Bronchial epithelial cell (primary cell): Measurements from ENCODE around the gene PNMA6F. TPM values are rescaled to one million over a fixed set of nuclear protein-coding genes. Genes with fewer than 3 reads are reported as not detected.
A peak's percentile ranks its signal among the peaks of the same experiment; 100 is the strongest.

ENCODE experiments used
- DNase-seq: peaks from one replicate; pipeline ENCODE4 v3.0.0-alpha.2; 2010; ENCODE audit warnings: low read depth
- FAIRE-seq: peaks from 2 replicates; lab custom pipeline; 2011; peaks lifted over from hg19 to GRCh38; lab: Jason Lieb, UNC
- H3K27me3 ChIP-seq: 2 replicates; pipeline ENCODE4 v1.5.1; 2011; ENCODE audit warnings: low read length; ENCODE audit not compliant: control insufficient read depth, insufficient read depth
- H3K36me3 ChIP-seq: 2 replicates; pipeline ENCODE4 v1.5.1; 2011; ENCODE audit warnings: low read length; ENCODE audit not compliant: control insufficient read depth, insufficient read depth
- H3K4me3 ChIP-seq: 2 replicates; pipeline ENCODE4 v1.5.1; 2011; ENCODE audit warnings: mild to moderate bottlenecking, low read depth, low read length, control low read depth
- total RNA-seq: library from RNA; depleted of rRNA; stranded (reverse); fragments of >200 nt; gene quantifications from 2 replicates; pipeline ENCODE4 v1.2.1, GENCODE V29; 2014
- TF ChIP-seq, protein P1 (sequence below): IDR thresholded peaks from 2 replicates; pipeline ENCODE4 v1.5.1; 2011; ENCODE audit warnings: mild to moderate bottlenecking, moderate library complexity, low read length, control low read depth, inconsistent platforms; ENCODE audit not compliant: insufficient read depth, severe bottlenecking

The PNMA6F gene
- total RNA-seq, 1 donor from 2014 or later: not detected

DNA sequence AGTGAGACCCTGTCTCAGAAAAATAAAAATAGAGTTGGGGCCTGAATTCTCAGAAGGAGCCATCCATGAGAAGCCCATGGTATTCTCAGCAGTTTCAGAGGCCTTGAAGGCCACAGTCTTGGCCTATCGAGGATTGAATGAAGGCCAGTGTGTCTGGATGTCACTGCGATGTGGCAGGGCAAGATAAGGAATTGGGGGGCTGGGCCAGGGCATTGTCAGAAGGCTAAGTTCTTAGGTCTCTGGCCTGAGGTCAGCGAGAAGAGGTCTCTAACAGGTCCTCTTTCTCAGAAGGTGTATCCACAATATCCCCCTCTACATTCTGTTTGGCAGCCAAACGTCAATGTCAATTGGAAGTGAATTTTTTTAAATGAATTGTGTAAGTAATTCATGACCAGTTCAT is 18.1 kb upstream of the PNMA6F start:
- Histone ChIP-seq H3K36me3 (peaks cover 3% of the 10 kb centered on the region), H3K4me3 (no peak overlapping the region), H3K27me3 (no peaks in the 10 kb centered on the region)
- DNase-seq: no peak
- FAIRE-seq: no peak
- TF ChIP-seq, protein P1, sequence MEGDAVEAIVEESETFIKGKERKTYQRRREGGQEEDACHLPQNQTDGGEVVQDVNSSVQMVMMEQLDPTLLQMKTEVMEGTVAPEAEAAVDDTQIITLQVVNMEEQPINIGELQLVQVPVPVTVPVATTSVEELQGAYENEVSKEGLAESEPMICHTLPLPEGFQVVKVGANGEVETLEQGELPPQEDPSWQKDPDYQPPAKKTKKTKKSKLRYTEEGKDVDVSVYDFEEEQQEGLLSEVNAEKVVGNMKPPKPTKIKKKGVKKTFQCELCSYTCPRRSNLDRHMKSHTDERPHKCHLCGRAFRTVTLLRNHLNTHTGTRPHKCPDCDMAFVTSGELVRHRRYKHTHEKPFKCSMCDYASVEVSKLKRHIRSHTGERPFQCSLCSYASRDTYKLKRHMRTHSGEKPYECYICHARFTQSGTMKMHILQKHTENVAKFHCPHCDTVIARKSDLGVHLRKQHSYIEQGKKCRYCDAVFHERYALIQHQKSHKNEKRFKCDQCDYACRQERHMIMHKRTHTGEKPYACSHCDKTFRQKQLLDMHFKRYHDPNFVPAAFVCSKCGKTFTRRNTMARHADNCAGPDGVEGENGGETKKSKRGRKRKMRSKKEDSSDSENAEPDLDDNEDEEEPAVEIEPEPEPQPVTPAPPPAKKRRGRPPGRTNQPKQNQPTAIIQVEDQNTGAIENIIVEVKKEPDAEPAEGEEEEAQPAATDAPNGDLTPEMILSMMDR: no peak

DNA sequence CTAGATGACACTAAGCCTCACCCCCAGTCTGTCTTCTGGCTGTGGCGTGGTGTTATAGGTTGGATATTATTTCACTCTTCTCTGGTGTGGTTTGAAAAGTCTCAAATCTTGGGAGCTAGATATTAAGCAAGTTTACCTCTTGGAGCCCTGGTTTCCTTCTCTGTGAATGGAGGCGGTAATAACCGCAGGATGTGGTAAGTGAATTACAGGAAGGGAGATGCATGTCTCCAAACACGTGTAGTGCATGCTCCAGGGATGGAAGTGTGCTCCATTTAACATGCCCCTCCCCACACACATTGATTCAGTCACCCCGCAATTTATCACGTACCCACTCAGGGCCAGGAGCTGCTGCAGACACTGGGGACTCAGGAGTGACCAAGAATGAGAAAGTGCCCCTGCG is 17.3 kb upstream of the PNMA6F start:
- Histone ChIP-seq H3K4me3 (no peak overlapping the region), H3K36me3 (no peaks in the 10 kb centered on the region), H3K27me3 (no peaks in the 10 kb centered on the region)
- TF ChIP-seq, protein P1: no peak
- FAIRE-seq: no peak
- DNase-seq: no peak

DNA sequence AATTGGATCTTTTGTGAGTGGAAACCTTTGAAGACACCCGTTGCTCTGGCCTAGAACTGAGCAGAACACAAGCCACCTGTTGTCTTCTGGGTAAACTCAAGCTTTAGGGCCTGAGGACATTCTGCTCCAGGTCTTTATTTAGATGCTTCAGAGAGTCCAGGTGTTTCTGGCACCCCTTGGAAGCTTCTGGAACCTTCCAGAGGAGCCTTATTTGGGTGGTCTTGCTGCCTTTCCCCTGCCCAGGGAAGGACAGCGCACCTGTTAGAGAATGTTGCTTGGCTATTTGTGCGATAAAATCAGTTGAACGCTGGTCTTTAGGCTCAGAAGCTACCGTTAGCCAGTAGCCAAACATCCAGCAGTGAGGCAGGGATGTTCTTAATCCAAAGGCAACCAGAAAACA is 15.4 kb upstream of the PNMA6F start:
- Histone ChIP-seq H3K4me3 (no peak overlapping the region), H3K36me3 (no peaks in the 10 kb centered on the region), H3K27me3 (no peaks in the 10 kb centered on the region)
- FAIRE-seq (no peak), DNase-seq (no peak)
- TF ChIP-seq, protein P1: no peak

DNA sequence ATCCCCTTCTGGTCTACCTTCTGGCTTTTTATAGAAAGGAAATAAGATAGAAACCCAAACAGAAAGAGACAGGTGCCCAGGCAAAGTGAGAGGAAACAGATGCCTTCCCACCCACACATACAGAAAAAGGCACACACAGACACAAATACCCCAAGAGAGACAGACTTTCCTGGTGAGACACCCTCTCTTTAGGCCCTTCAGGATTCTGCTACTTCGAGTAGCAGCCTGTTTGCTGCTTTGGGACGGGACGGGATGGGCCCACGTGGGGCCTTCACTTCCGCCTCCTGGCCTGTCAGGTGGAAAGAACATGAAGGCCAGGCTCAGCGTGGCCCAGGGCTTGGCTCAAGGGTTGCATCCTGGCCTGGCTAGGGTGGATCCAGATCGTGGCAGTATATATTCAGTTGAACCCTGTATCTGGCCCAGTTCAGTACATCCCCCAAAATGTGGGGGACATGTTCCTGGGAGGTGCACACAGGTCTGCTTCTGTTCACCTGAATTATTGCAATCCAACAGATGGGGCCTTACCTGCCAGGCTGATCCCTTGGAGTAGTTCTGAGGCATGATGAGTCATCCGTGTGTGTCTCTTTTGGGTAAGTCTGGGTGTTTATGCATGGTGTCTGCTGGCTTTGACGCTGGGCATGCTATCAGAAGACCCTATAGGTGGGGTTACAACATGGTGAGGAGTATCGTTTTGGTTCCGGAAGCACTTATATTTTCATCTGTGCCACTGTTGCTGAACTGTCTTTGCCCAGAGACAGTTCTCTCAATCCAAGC is 14.7 kb upstream of the PNMA6F start:
- TF ChIP-seq, protein P1: no peak
- no peak for FAIRE-seq
- H3K4me3 ChIP-seq: no peak overlapping the region
- DNase-seq: peak; percentile 31
- no peaks in the 10 kb centered on the region for H3K27me3 ChIP-seq
- no peaks in the 10 kb centered on the region for H3K36me3 ChIP-seq

DNA sequence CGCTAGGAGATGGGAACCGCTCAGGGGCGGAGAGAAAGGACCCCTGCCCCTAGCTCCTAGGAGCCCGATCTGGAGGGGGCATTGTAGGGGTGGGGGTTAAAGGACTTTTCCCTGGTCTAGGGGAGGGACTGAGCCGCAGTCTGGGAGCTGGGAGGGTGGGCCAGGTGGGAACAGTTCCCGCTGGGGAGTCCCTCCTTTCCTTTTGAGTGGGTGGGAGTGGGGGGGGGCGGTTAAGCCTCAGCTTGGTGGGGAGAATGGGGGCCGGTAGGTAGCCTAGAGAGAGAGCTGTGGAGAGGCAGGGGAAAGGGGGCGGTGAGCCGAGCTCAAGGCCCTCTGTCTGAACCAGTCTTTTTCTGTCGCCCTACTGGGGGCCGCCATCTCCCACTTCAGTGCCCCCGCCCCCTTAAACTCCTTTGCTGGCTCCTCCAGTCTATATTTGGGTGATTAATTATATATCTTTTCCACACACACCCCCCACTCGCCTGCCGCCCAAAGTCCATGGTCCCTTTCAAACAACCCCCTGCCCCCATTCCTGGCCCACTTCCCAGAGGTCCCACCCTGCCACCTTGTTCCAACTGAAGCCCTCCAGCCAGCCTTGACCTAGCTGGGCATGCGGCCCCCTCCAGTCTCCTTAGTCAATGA is 13.2 kb upstream of the PNMA6F start:
- H3K4me3 ChIP-seq: peak overlapping the region; percentile 67
- no peak for DNase-seq
- TF ChIP-seq, protein P1: no peak
- H3K36me3 ChIP-seq: no peaks in the 10 kb centered on the region
- no peaks in the 10 kb centered on the region for H3K27me3 ChIP-seq
- FAIRE-seq: no peak
